ENCODE results near the gene TNNC2.

Gene TNNC2

DNA sequence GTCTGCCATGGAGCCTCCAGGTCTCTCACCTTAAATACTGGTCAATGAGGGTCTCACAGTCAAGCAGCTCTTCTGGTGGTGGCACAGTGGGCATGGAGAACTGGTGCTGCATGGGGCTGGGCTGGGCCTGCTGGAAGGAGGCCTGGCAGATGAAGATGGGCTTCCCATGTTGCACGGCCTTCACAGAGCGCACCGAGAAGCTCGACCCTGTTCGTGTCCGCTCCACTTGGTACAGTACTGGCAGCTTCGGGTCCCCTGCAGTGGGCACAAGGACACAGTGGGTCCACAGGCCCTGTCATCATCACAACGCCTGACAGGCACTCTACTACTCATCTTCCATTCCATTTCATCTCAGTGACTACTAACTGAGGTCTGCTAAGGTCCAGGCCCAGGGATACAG lies 21.3 kb upstream of the TNNC2 start:
- DNase-seq, result no peak

DNA sequence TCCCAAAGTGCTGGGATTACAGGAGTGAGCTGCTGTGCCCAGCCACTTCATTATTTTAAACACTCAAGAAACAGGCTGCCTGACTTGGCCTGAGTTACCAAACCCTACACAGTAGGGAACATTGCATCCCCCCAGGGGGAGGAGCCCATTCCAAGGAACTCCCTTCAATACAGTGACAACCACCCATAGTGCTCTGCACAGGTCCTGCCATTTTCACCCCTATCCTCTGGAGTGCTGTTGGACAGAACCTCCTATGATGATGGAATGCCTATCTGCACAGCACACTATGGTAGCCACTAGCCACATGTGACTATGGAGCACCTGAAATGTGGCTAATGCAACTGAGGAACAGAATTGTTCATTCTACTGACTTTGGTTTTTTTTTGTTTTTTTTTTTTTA lies 18.3 kb upstream of the TNNC2 start:
- no peak for DNase-seq

DNA sequence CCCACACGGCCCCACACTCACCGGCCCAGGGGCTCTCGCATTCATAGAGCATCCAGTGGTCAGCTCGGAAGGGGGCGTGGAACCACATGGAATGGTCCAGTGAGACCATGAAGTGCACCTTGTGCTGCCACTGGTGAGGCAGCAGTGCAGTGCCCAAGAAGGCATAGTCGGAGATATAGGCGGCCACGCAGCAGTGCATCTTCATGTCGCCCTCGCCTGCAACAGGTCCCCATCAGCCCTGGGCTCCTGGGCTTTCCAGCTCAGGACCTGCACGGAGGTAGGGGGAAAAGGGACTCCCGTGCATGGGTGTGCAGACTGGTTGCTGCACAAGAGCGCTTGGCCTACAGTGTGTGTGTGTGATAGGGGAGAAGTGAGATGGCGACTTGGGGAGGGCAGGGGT lies 16.4 kb upstream of the TNNC2 start:
- no peak for DNase-seq

DNA sequence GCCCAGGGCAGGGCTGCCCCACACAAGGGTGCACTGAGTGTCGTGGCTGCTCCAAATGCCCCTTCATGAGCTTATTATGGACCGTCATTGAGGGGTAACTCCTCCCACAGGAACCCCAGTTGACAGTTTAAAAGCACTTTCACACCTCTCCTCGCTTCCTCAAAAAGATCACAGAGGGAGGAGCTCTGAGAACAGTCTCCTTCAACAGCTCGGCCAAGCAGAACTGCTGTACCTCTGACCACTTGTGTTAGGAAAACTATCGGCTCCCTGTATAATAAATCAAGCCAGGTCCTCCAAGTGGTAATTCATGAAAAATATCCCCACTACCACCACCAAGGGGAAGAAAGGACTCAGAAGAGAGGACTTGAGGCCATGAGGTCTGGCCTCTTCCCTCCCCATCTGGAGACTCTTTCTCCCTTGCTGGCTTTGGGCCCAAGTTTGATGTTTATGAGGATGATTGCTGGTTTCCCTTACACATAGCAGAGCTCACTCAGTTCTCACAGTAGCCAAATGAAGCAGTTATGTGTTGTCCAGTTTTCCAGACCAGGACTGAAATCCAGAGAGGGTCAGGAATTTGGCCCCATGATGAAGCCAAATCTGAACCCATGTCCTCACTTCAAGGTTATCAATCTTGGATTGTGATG lies 15.2 kb upstream of the TNNC2 start:
- no peak for DNase-seq

DNA sequence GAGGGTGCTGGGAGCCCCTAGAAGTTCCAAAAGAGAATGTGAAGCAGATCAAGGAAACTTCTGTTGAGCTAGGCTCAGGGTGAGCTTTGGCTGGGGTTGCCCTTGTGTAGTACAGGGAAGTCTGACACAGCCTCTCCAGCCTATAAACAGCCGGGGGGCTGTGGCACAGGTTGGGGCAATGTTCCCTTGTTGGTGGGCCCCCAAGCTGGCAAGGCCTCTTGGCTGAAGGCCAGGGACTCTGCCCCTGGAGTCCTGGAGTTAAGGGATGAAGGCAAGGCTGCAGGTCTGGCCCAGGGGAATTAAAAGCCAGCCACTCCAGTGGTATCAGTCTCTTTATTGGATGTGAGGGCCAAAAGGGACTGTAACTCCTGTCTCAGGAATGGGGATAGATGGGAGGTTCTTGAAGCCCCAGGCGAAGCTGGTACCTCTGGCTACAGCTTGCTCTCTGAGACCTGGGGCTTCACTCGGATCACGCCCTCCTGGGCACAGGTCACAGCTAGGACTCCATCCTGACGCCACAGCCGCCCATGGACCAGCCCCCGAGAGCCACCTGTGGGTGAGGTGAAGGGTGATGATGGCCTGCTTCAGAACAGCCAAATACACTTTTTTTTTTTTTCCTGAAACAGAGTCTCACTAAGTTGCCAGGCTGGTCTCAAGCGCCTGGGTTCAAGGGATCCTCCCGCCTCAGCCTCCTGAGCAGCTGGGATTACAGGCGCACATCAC lies 14.5 kb upstream of the TNNC2 start:
- no peak for DNase-seq

DNA sequence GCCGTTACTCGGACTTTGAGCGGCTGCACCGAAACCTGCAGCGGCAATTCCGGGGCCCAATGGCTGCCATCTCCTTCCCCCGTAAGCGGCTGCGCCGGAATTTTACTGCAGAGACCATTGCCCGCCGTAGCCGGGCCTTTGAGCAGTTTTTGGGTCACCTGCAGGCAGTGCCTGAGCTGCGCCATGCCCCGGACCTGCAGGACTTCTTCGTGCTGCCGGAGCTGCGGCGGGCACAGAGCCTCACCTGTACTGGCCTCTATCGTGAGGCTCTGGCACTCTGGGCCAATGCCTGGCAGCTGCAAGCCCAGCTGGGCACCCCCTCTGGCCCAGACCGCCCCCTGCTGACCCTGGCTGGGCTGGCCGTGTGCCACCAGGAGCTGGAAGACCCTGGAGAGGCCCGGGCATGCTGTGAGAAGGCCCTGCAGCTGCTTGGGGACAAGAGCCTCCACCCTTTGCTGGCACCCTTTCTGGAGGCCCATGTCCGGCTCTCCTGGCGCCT lies 13.6 kb upstream of the TNNC2 start:
- no peak for DNase-seq

DNA sequence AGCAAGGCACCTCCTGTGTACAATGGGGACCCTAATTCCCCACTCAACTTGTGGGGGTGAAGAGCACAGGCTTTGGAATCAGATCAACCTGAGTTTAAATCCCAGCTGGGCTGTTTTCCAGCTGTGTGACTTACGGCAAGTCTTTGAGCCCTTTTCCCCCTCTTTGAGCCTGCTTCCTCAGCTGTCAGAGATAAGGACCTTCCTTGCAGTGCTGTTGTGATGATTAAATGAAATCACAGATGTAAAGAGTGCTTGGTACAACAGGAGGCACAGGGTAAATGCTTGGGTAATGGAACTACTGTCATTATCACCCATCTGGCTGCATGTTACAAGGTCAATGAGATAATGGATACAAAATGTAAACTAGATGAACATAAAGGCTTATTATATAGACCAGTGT lies 9.7 kb upstream of the TNNC2 start:
- DNase-seq, result peak; percentile 62

DNA sequence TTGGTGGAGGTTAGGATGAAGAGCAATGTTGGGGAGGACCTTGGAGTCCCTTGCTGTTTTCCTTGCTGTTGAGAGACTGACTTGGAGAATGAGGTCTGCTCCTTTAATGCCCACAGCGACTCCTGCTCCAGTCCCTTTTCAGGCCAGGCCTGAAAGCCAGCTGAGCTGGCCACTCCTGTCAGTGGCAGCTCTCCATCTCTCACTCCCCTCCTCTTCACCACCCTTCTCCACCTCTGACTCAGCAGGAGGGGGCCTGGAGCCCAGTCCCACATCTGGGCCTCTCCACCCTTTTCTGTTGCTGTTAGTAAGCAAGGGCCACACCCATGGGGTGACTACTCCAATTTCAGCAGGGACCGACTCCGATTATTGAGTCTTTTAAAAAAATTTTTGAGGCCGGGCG lies 8.7 kb upstream of the TNNC2 start:
- DNase-seq, result no peak

DNA sequence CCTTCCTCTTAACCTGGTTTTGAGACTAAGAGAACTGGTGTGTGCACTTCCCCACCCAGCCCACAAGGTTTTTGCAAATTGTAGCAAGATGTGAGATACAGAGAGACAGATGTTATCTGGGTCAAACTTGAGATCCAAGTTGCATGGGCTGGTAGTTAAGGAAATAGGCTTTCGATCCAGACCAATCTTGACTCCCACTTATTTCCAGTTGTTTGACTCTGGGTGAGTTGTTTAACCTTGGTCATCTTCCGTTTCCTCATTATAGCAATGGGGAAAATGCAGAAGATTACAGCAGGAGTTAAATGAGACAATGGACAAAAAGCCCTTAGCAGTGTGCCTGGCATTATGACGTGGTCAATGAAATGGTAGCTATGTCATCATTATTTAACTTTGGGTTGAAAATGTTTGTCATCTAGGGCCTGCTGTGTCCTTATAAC lies 8.2 kb upstream of the TNNC2 start:
- no peak for DNase-seq

DNA sequence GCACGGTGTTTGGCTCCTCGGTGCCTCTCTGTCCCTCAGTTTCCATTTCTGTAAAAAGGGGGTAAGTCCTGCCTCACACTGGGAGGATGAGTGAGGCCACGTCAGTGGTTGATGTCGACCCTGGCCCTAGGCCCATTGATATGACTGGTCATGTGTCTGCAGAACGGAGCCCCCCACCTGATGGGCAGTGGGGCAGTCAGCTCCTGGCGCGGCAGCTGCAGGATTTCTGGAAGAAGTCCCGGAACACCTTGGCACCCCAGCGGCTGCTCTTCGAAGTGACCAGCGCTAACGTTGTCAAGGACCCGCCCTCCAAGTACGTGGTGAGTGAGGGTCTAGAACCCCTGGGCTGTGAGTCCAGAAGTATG lies 7.7 kb upstream of the TNNC2 start:
- no peak for DNase-seq

DNA sequence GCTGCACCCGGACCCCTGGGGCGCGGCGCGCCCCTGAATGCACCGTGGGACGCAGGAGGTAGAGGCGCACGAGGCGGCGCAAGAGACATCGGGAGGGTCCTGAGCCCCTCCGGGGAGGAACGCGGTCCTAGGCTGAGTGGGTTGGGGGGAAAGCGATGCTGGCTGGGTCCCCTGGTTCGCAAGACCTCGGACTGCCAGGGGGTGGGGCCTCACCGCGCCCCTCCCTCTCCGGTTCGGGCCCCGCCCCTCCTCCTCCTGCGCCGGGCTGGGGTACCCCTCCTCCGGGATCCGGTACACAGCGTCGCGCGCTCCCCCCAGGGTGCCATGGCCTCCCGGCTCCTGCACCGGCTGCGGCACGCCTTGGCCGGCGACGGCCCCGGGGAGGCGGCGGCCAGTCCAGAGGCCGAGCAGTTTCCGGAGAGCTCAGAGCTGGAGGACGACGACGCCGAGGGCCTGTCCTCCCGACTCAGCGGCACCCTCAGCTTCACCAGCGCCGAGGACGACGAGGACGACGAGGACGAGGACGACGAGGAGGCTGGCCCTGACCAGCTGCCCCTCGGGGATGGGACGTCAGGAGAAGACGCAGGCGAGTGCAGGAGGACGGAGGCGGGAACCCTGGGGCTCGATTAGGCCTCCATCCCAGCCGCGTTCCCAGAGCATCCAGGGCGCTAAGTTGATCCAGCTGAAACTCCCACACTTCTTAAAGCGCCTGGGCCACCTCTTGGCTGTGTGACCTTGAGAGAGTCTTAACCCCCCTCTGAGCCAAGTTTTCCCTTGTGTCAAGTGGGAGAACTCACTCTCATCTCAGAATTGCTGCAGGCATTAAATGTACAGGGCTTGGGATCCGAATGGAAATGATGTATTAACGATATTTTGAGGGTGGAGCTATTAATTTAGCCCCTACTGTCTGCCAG lies 7.0 kb upstream of the TNNC2 start:
- DNase-seq, result peak; percentile 72

DNA sequence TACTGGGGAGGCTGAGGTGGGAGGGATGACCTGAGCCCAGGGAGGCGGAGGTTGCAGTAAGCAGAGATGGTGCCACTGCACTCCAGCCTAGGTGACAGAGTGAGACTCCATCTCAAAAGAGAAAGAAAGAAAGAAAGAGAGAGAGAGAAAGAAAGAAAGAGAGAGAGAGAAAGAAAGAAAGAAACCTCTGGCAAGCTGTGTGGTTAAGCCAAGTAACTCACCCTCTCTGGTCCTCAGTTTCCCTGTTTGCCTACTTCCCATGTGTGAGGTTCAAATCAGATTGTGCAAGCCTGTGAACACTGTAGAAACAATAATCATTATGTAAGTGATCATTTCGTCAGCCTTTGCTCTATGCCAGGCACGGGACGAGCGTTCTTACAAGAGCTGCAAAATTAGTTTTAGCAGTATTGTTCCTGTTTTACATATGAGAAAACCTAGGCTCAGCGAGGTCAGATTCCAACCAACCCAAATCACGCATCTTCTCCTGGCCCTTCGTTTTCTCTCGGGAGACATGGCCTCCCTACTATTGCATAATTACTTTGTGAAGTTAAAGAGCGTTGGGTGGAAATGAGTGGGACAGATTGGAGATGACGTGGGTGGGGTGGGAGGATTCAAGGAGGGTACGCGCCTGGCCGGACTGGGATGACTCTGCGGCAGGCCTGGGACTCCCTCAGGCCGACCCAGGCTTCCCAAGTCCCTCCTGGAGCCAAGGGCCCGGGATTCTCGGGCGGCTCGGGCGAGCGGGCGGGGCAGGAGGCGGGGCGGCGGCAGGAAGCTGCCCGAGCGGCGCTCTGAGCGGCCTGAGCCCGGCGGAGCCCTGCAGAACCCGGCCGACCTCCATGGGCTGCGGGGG lies 6.1 kb upstream of the TNNC2 start, which contains the start of gene SNX21:
TSS of gene SNX21 (plus strand) at position 770 of the 853 bp plus-strand sequence. CDS start 121 bp downstream, outside the sequence.
- peak; percentile 78 for DNase-seq

DNA sequence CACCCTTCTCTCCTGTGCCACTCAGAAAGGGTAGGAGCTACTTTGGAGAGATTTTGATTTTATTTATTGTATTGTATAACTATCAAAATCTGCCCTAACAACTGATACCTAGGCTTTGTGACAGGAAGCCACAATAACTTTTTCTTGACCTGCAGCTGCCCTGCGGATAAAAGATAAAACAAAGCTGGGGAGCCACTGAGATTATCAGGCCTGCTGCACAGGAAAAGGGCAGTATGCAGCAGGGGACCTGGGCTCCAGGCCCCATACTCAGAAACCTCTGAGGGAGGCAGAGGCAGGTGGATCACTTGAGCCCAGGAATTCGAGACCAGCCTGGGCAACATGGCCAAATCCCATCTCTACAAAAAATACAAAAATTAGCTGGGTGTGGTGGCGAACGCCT lies 5.5 kb upstream of the TNNC2 start:
- DNase-seq, result no peak

DNA sequence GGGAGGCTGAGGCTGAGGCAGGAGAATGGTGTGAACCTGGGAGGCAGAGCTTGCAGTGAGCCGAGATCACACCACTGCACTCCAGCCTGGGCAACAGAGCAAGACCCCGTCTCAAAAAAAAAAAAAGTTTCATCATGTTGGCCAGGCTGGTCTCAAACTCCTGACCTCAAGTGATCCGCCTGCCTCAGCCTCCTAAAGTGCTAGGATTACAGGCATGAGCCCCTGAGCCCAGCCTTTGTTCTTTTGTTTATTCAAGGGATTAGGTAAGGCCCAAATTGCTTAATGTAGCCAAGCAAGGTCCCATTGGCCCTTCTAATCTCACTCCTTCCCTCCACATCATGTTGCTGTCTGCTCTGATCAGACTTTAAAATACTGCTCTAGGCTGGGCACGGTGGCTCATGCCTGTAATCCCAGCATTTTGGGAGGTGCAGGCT lies 2.6 kb upstream of the TNNC2 start:
- DNase-seq, result peak; percentile 95

DNA sequence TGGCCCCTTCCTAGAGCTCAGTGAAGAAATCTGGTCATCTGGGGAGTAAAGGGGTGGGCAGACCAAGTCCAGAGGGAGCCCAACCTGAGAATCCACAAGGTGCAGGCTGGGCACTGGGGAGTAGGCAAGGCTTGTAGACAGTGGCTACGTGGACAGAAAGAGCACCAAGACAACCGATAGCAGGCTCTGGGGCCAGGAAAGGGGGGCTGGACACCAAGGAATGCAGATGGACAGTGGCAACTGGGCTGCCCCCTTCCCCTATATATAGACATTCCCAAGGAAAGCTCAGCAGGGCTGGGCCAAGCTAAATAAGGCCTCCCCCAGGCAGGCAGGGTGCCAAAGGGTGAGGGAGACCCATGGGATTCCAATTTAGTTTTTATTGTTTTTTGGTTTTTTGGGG lies 1.5 kb upstream of the TNNC2 start:
- peak; percentile 41 for DNase-seq

DNA sequence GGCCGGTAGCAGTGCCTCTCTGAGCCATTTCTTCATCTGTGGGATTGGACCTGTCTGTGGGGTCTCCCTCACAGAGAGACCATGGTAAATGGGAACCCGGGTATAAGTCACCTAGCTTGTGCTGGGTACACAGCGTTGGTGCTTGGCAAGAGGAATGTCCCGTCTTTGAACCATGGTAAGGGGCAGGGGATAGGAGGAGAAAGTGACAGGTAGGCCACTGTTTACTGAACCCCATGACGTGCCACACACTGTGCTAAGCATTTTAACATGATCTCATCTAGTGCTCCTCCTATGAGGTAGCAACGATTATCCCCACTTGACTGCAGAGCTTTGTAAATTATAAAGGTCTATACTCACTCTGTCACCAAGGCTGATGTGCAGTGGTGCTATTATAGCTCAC lies 600 bp upstream of the TNNC2 start:
- no peak for DNase-seq

DNA sequence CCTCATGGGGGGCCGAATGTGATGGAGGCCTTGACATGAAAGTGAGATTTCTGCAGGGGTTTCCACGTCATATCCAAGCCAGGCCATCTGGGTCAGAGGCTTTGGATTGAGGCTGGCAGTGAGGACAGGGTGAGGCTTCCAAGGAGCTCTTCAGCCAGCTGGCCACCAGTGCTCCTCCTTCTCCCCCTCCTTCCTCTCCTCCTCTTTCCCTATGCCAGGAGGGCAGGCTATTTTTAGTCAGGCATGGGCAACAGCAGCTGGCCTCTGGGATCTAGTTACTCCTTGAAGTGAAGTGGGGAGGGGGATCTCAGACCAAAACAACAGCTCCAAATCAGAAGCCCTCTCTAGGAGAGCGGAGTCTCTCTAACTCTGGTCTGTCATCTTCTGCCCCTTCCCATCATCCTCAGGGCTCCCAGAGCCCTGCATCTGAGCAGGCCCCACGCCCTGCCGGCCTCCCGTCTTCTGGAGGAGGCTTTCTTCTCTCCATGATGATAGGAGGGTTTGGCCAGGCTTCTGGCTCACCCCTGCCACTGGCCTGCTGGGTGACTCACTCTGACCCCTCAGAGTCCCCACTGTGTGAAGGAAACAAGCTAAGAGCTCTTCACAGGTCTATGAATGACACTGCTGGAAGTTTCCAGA lies 612 bp downstream of the TNNC2 start:
- peak; percentile 95 for DNase-seq

DNA sequence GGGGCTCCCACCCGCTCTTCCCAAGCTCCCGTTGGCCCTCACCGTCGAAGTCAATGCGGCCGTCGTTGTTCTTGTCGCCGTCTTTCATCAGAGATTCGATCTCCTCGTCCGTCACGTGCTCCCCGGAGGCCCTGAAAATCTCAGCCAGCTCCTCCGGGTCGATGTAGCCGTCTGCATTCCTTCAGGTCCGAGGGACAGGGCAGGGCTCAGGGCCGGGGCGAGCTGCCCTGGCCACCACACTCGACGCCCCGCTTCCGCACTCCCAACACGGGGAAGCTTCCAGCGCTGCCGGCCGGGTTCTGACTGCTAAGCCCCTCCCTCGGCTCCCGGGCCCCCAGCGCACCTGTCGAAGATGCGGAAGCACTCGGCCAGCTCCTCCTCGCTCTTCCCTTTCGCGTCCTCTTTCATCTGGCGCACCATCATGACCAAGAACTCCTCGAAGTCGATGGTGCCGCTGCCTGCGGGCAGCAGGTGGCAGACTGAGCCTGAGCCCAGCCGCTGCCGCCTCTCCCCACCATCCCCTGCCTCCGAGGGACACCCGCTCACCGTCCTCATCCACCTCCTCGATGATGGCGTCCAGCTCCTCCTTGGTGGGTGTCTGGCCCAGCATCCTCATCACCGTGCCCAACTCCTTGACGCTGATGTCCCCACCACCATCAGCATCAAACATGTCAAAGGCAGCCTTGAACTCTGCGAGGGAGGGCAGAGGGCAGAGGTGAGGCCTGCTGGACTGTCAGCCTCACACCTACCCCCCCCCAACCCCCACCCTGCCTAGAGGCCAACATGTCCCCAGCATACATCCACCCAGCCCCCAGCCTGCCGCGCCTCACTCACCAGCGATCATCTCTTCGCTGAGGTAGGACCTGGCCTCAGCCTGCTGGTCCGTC lies 2.9 kb downstream of the TNNC2 start:
- DNase-seq, result peak; percentile 62

DNA sequence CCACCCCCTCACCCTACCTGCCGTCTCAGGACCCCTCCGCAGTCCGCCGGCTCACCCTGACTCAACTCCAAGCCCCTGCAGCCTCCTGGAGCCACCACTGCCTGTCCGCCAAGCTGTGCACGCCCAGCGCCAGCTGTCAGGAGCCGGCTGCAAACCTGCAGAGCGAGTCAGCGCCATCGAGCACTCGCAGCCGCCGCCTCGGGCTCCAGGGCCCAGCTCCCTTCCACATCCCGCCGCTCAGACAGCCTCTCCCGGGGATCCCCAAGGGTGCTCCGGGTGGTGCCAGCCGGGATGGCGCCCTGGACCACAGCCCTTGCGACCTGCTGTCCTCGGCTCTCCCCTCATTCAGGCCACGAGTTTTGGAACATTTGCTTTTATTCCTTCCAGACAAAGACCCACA lies 4.3 kb downstream of the TNNC2 start:
- DNase-seq, result peak; percentile 85

DNA sequence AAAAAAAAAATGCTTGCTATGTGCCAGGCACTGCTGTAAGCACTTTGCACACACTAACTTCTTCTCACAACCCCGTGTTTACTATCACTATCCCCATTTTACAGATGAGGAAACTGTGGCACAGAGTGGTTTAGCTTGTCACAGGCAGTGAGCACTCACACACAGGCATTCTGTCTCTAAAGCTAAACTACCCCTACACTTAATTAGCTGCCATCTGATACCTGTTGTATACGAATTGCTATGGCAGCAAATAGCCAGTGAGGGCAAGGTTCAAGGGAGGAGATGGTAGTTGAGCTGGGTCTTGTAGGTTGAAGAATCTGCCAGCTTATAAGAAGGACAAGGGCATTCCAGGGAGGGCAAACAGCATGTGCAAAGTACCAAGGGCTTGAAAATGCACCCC lies 5.2 kb downstream of the TNNC2 start:
- DNase-seq, result peak; percentile 41

DNA sequence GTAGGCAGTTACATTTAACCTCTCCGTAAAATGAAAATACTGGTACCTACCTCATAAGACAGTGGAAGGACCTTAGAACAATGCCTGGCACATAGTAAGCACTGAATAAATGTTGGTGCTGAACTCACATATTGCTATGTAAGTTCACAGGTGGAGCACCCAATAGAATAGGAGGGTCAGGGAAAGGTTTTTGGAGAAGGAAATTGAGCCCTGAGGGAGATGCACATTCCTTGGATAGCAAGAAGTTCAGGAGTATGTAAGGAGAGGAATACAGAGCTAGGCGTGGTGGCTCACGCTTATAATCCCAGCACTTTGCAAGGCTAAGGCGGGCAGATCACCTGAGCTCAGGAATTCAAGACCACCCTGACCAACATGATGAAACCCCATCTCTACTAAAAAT lies 7.6 kb downstream of the TNNC2 start:
- no peak for DNase-seq
